ENCODE measurements around the gene ANKRD6.
A peak's percentile ranks its signal among the peaks of the same experiment; 100 is the strongest.

Gene ANKRD6

GRCh38 chr6:89487864-89488263, 54.9 kb downstream of the ANKRD6 start:
- H3K4me2 ChIP-seq (ENCODE audit: low read length): no peak overlapping the region
- H3K79me1 ChIP-seq (ENCODE audit: low read length): peaks cover 14% of the 10 kb centered on the region
- H4K8ac ChIP-seq (ENCODE audit: low read depth, low read length): no peak overlapping the region
- H2BK15ac ChIP-seq (replicated peaks; ENCODE audit: low read depth): no peak overlapping the region
- no CpG with 5 or more reads among the region's 1 CpG for WGBS (ENCODE audit: extremely low coverage, insufficient coverage, low lambda C conversion rate)
- H4K5ac ChIP-seq (ENCODE audit: low read length): no peak overlapping the region
- H3K9ac ChIP-seq (ENCODE audit: low read length): no peak overlapping the region
- H3K18ac ChIP-seq (ENCODE audit: low read length): no peak overlapping the region
- no peaks in the 10 kb centered on the region for H3K36me3 ChIP-seq (ENCODE audit: control insufficient read depth, insufficient read depth, low read length)
- no peak overlapping the region for H2BK120ac ChIP-seq (ENCODE audit: low read depth, low read length)
- H3K27me3 ChIP-seq (ENCODE audit: insufficient read depth, low read length, poor library complexity): no peaks in the 10 kb centered on the region
- H2BK5ac ChIP-seq (ENCODE audit: low read length): no peak overlapping the region
- no peak overlapping the region for H3K56ac ChIP-seq (ENCODE audit: low read length)
- DNase-seq: no peak
- H3K4me3 ChIP-seq (ENCODE audit: low read length): no peak overlapping the region
- no peak overlapping the region for H3K23ac ChIP-seq (ENCODE audit: low read length)
- H2AK5ac ChIP-seq (ENCODE audit: low read length): no peak overlapping the region
- peaks cover 19% of the 10 kb centered on the region for H3K4me1 ChIP-seq (ENCODE audit: control insufficient read depth, low read depth, low read length)
- no peak overlapping the region for H3K4ac ChIP-seq (ENCODE audit: low read depth, low read length)
- H3K27ac ChIP-seq (ENCODE audit: low read depth, low read length): no peak overlapping the region
- H3K79me2 ChIP-seq (ENCODE audit: control insufficient read depth, insufficient read depth, low read length): peaks cover 1% of the 10 kb centered on the region

- H3K56ac ChIP-seq (ENCODE audit: low read length): no peak overlapping the region
- H2BK5ac ChIP-seq (ENCODE audit: low read length): no peak overlapping the region
- H3K4me3 ChIP-seq (ENCODE audit: low read length): no peak overlapping the region
- H3K9ac ChIP-seq (ENCODE audit: low read length): no peak overlapping the region
- H3K18ac ChIP-seq (ENCODE audit: low read length): no peak overlapping the region
- H3K4me2 ChIP-seq (ENCODE audit: low read length): no peak overlapping the region
- peaks cover 19% of the 10 kb centered on the region for H3K4me1 ChIP-seq (ENCODE audit: control insufficient read depth, low read depth, low read length)
- H3K79me1 ChIP-seq (ENCODE audit: low read length): peaks cover 14% of the 10 kb centered on the region
- H3K27ac ChIP-seq (ENCODE audit: low read depth, low read length): no peak overlapping the region
- no peak overlapping the region for H2AK5ac ChIP-seq (ENCODE audit: low read length)
- H2BK120ac ChIP-seq (ENCODE audit: low read depth, low read length): no peak overlapping the region
- no peak overlapping the region for H4K5ac ChIP-seq (ENCODE audit: low read length)
- no peak overlapping the region for H3K23ac ChIP-seq (ENCODE audit: low read length)
- H3K79me2 ChIP-seq (ENCODE audit: control insufficient read depth, insufficient read depth, low read length): peaks cover 1% of the 10 kb centered on the region
- H2BK15ac ChIP-seq (replicated peaks; ENCODE audit: low read depth): no peak overlapping the region
- H4K8ac ChIP-seq (ENCODE audit: low read depth, low read length): no peak overlapping the region
- H3K27me3 ChIP-seq (ENCODE audit: insufficient read depth, low read length, poor library complexity): no peaks in the 10 kb centered on the region
- H3K36me3 ChIP-seq (ENCODE audit: control insufficient read depth, insufficient read depth, low read length): no peaks in the 10 kb centered on the region
- no peak for DNase-seq
- H3K4ac ChIP-seq (ENCODE audit: low read depth, low read length): no peak overlapping the region
Observed at GRCh38 chr6:89488438-89488837, 55.5 kb downstream of the ANKRD6 start.

GRCh38 chr6:89489078-89489477, 56.1 kb downstream of the ANKRD6 start:
- no peak overlapping the region for H3K56ac ChIP-seq (ENCODE audit: low read length)
- no peak overlapping the region for H3K4me3 ChIP-seq (ENCODE audit: low read length)
- H2BK5ac ChIP-seq (ENCODE audit: low read length): no peak overlapping the region
- H3K27me3 ChIP-seq (ENCODE audit: insufficient read depth, low read length, poor library complexity): no peaks in the 10 kb centered on the region
- peaks cover 18% of the 10 kb centered on the region for H3K4me1 ChIP-seq (ENCODE audit: control insufficient read depth, low read depth, low read length)
- peaks cover 14% of the 10 kb centered on the region for H3K79me1 ChIP-seq (ENCODE audit: low read length)
- no peak for DNase-seq
- H3K18ac ChIP-seq (ENCODE audit: low read length): no peak overlapping the region
- no peaks in the 10 kb centered on the region for H3K36me3 ChIP-seq (ENCODE audit: control insufficient read depth, insufficient read depth, low read length)
- H2BK120ac ChIP-seq (ENCODE audit: low read depth, low read length): no peak overlapping the region
- no peak overlapping the region for H3K27ac ChIP-seq (ENCODE audit: low read depth, low read length)
- peaks cover 1% of the 10 kb centered on the region for H3K79me2 ChIP-seq (ENCODE audit: control insufficient read depth, insufficient read depth, low read length)
- H3K4ac ChIP-seq (ENCODE audit: low read depth, low read length): no peak overlapping the region
- no peak overlapping the region for H3K4me2 ChIP-seq (ENCODE audit: low read length)
- H3K23ac ChIP-seq (ENCODE audit: low read length): no peak overlapping the region
- no peak overlapping the region for H4K5ac ChIP-seq (ENCODE audit: low read length)
- no peak overlapping the region for H2BK15ac ChIP-seq (replicated peaks; ENCODE audit: low read depth)
- H2AK5ac ChIP-seq (ENCODE audit: low read length): no peak overlapping the region
- WGBS (ENCODE audit: extremely low coverage, insufficient coverage, low lambda C conversion rate): no CpG with 5 or more reads among the region's 3 CpGs
- H4K8ac ChIP-seq (ENCODE audit: low read depth, low read length): no peak overlapping the region
- H3K9ac ChIP-seq (ENCODE audit: low read length): no peak overlapping the region

- Histone ChIP-seq H3K36me3 (ENCODE audit: control insufficient read depth, insufficient read depth, low read length) (no peaks in the 10 kb centered on the region), H3K9ac (ENCODE audit: low read length) (no peak overlapping the region), H2BK120ac (ENCODE audit: low read depth, low read length) (no peak overlapping the region), H3K4me3 (ENCODE audit: low read length) (no peak overlapping the region), H3K27ac (ENCODE audit: low read depth, low read length) (no peak overlapping the region), H3K79me2 (ENCODE audit: control insufficient read depth, insufficient read depth, low read length) (no peaks in the 10 kb centered on the region), H3K56ac (ENCODE audit: low read length) (peak overlapping the region; percentile 18), H3K27me3 (ENCODE audit: insufficient read depth, low read length, poor library complexity) (no peaks in the 10 kb centered on the region), H4K8ac (ENCODE audit: low read depth, low read length) (no peak overlapping the region), H3K23ac (ENCODE audit: low read length) (no peak overlapping the region), H2AK5ac (ENCODE audit: low read length) (no peak overlapping the region), H3K79me1 (ENCODE audit: low read length) (peaks cover 12% of the 10 kb centered on the region), H3K4me1 (ENCODE audit: control insufficient read depth, low read depth, low read length) (peaks cover 18% of the 10 kb centered on the region), H2BK15ac (replicated peaks; ENCODE audit: low read depth) (no peak overlapping the region), H3K4me2 (ENCODE audit: low read length) (no peak overlapping the region), H2BK5ac (ENCODE audit: low read length) (no peak overlapping the region), H3K18ac (ENCODE audit: low read length) (no peak overlapping the region), H3K4ac (ENCODE audit: low read depth, low read length) (no peak overlapping the region), H4K5ac (ENCODE audit: low read length) (no peak overlapping the region)
- WGBS (ENCODE audit: extremely low coverage, insufficient coverage, low lambda C conversion rate): no CpG with 5 or more reads among the region's 7 CpGs
- DNase-seq: no peak
Observed at GRCh38 chr6:89492025-89492640, 59.2 kb downstream of the ANKRD6 start.

DNA sequence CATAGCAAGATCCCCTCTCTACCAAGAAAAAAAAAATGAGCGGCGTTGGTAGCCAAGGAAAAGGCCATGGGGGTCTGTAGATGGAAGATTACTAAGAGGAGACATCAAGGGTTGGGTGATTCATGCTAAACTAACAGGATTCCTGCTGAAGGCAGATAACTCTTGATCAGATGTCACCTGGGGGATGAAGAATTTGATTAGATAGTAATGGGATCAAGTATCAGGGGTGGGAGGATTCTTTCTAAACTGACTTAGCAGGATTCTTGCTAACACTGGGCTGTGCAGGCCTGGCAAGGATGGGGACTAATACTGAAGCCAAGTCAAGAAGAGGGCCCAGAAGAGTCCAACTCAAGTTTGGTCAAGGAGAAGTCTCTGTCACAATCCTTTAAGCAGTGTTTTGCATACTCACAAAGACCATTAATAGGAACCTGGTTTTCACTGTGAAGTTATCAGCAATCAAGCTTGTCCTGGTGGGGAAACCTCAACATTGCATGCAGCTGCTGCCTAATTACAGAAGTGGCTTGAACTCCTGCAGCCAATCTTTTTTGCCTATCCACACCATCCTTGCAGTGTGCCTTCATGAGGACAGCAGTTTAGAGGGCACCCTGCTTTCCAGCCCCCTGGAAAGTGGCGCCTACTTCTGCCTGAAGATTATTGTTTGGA, 61.3 kb downstream of the ANKRD6 start:
- no peaks in the 10 kb centered on the region for H3K36me3 ChIP-seq (ENCODE audit: control insufficient read depth, insufficient read depth, low read length)
- H3K9ac ChIP-seq (ENCODE audit: low read length): no peak overlapping the region
- WGBS (ENCODE audit: extremely low coverage, insufficient coverage, low lambda C conversion rate): no CpG with 5 or more reads among the region's 3 CpGs
- peaks cover 13% of the 10 kb centered on the region for H3K79me1 ChIP-seq (ENCODE audit: low read length)
- H3K56ac ChIP-seq (ENCODE audit: low read length): peak overlapping the region; percentile 1
- no peaks in the 10 kb centered on the region for H3K27me3 ChIP-seq (ENCODE audit: insufficient read depth, low read length, poor library complexity)
- H2BK5ac ChIP-seq (ENCODE audit: low read length): no peak overlapping the region
- no peak overlapping the region for H3K4me3 ChIP-seq (ENCODE audit: low read length)
- H4K5ac ChIP-seq (ENCODE audit: low read length): no peak overlapping the region
- no peaks in the 10 kb centered on the region for H3K79me2 ChIP-seq (ENCODE audit: control insufficient read depth, insufficient read depth, low read length)
- H3K27ac ChIP-seq (ENCODE audit: low read depth, low read length): peak overlapping the region; percentile 75
- peak overlapping the region; percentile 56 for H3K4ac ChIP-seq (ENCODE audit: low read depth, low read length)
- H2BK120ac ChIP-seq (ENCODE audit: low read depth, low read length): peak overlapping the region; percentile 35
- peaks cover 19% of the 10 kb centered on the region for H3K4me1 ChIP-seq (ENCODE audit: control insufficient read depth, low read depth, low read length)
- H2BK15ac ChIP-seq (replicated peaks; ENCODE audit: low read depth): no peak overlapping the region
- H3K18ac ChIP-seq (ENCODE audit: low read length): peak overlapping the region; percentile 92
- peak; percentile 94 for DNase-seq
- H3K4me2 ChIP-seq (ENCODE audit: low read length): no peak overlapping the region
- no peak overlapping the region for H3K23ac ChIP-seq (ENCODE audit: low read length)
- no peak overlapping the region for H2AK5ac ChIP-seq (ENCODE audit: low read length)
- no peak overlapping the region for H4K8ac ChIP-seq (ENCODE audit: low read depth, low read length)
